GM23338 (cell line): ENCODE measurements around the gene MRPL52. TPM values are rescaled to one million over a fixed set of nuclear protein-coding genes. Genes with fewer than 3 reads are reported as not detected.

Source experiments
- ATAC-seq: fragments of 200-7000 bp; cut with Tn5 transposase; 3 replicates; pipeline ENCODE4 v1.9.1; 2020
- DNase-seq: peaks from one replicate; pipeline ENCODE4 v3.0.0-alpha.2; 2015; ENCODE audit warnings: low spot score
- H2AFZ ChIP-seq: fragments of 200-600 bp; sonication (generic); 2 replicates; pipeline ENCODE4 v1.8.0; 2016; ENCODE audit warnings: antibody characterized with exemption, mild to moderate bottlenecking, moderate library complexity
- H3F3A ChIP-seq: fragments of 200-600 bp; sonication (generic); replicated peaks from 2 replicates; pipeline ENCODE4 v1.8.0; 2017; ENCODE audit warnings: antibody characterized with exemption, mixed run types, low read depth
- H3K27ac ChIP-seq: fragments of 200-600 bp; sonication (generic); 2 replicates; pipeline ENCODE4 v1.6.1; 2016; ENCODE audit warnings: low read depth
- H3K27me3 ChIP-seq: fragments of 200-600 bp; sonication (generic); 2 replicates; pipeline ENCODE4 v1.8.0; 2016; ENCODE audit warnings: mild to moderate bottlenecking, mixed run types, moderate library complexity; ENCODE audit not compliant: insufficient read depth
- H3K36me3 ChIP-seq: fragments of 200-600 bp; sonication (generic); 2 replicates; pipeline ENCODE4 v1.8.0; 2016; ENCODE audit warnings: mild to moderate bottlenecking; ENCODE audit not compliant: insufficient read depth
- H3K4me1 ChIP-seq: fragments of 200-600 bp; sonication (generic); 2 replicates; pipeline ENCODE4 v1.8.0; 2016; ENCODE audit warnings: mild to moderate bottlenecking, moderate library complexity; ENCODE audit not compliant: insufficient read depth
- H3K4me2 ChIP-seq: fragments of 200-600 bp; sonication (generic); 2 replicates; pipeline ENCODE4 v1.7.1; 2017; ENCODE audit warnings: mixed run types
- H3K4me3 ChIP-seq: fragments of 200-600 bp; sonication (generic); 2 replicates; pipeline ENCODE4 v1.6.1; 2016; ENCODE audit warnings: mixed run types
- H3K79me2 ChIP-seq: fragments of 200-600 bp; sonication (generic); replicated peaks from 2 replicates; pipeline ENCODE4 v1.8.0; 2017; ENCODE audit warnings: mild to moderate bottlenecking; ENCODE audit not compliant: insufficient read depth
- H3K9me2 ChIP-seq: fragments of 200-600 bp; sonication (generic); 2 replicates; pipeline ENCODE4 v1.8.0; 2017; ENCODE audit not compliant: insufficient read depth
- H4K20me1 ChIP-seq: fragments of 200-600 bp; sonication (generic); replicated peaks from 2 replicates; pipeline ENCODE4 v1.8.0; 2017; ENCODE audit warnings: mild to moderate bottlenecking; ENCODE audit not compliant: insufficient read depth
- H3K27ac Mint-ChIP-seq: 2 replicates; pipeline ENCODE4 v1.8.0; 2020; ENCODE audit warnings: inconsistent platforms, mild to moderate bottlenecking, moderate library complexity, mixed read lengths
- H3K27me3 Mint-ChIP-seq: 3 replicates; pipeline ENCODE4 v1.8.0; 2022; ENCODE audit warnings: low read depth, mild to moderate bottlenecking, moderate library complexity, mixed read lengths, inconsistent platforms; ENCODE audit not compliant: insufficient read depth, poor library complexity
- H3K36me3 Mint-ChIP-seq: 3 replicates; pipeline ENCODE4 v1.8.0; 2021; ENCODE audit warnings: low read depth, mild to moderate bottlenecking, inconsistent platforms, moderate library complexity, mixed read lengths
- H3K4me1 Mint-ChIP-seq: 3 replicates; pipeline ENCODE4 v1.8.0; 2020; ENCODE audit warnings: mild to moderate bottlenecking, inconsistent platforms, mixed read lengths
- H3K4me3 Mint-ChIP-seq: 3 replicates; pipeline ENCODE4 v1.8.0; 2021; ENCODE audit warnings: moderate library complexity, mild to moderate bottlenecking, inconsistent platforms, mixed read lengths
- H3K9me3 Mint-ChIP-seq: 3 replicates; pipeline ENCODE4 v1.8.0; 2020; ENCODE audit warnings: moderate library complexity, mild to moderate bottlenecking, inconsistent platforms, mixed read lengths
- CREB1 ChIP-seq: fragments of 250-450 bp; sonication (Bioruptor Pico); IDR thresholded peaks from 2 replicates; pipeline ENCODE4 v1.5.0; 2020; ENCODE audit warnings: low read depth, mild to moderate bottlenecking, moderate library complexity
- CTCF ChIP-seq, 2 experiments: fragments of 200-600 bp in 1 of 2; sonication (generic) in 1 of 2; conservative IDR thresholded peaks; 2 replicates each; pipeline versions ENCODE4 v1.5.1 to v1.6.1; 2016 to 2017; ENCODE audit warnings: antibody characterized with exemption in 2 of 2, low read depth in 2 of 2, mild to moderate bottlenecking in 2 of 2, moderate library complexity in 1 of 2
- ETS1 ChIP-seq: IDR thresholded peaks from 2 replicates; pipeline ENCODE4 v1.6.1; 2016; ENCODE audit warnings: antibody characterized with exemption
- EZH2 ChIP-seq: fragments of 200-600 bp; sonication (generic); IDR thresholded peaks from one replicate; pipeline ENCODE4 v1.8.0; 2017; ENCODE audit warnings: antibody characterized with exemption, mild to moderate bottlenecking, low read depth; ENCODE audit not compliant: unreplicated experiment
- EZH2phosphoT487 ChIP-seq: fragments of 200-600 bp; sonication (generic); IDR thresholded peaks from one replicate; pipeline ENCODE4 v1.8.1; 2018; ENCODE audit warnings: antibody characterized with exemption; ENCODE audit not compliant: unreplicated experiment
- JUNB ChIP-seq: IDR thresholded peaks from one replicate; pipeline ENCODE4 v1.6.1; 2016; ENCODE audit warnings: antibody characterized with exemption; ENCODE audit not compliant: unreplicated experiment
- NANOG ChIP-seq: IDR thresholded peaks from 2 replicates; pipeline ENCODE4 v1.6.1; 2016; ENCODE audit warnings: antibody characterized with exemption, borderline replicate concordance
- POLR2AphosphoS5 ChIP-seq: IDR thresholded peaks from 2 replicates; pipeline ENCODE4 v1.6.1; 2016; ENCODE audit warnings: antibody characterized with exemption, low read depth
- ZNF114 ChIP-seq: fragments of 250-450 bp; sonication (Bioruptor Pico); IDR thresholded peaks from 2 replicates; pipeline ENCODE4 v1.5.0; 2020; ENCODE audit warnings: mild to moderate bottlenecking, moderate library complexity
- ZNF331 ChIP-seq: fragments of 250-450 bp; sonication (Bioruptor Pico); IDR thresholded peaks from 2 replicates; pipeline ENCODE4 v1.5.0; 2020; ENCODE audit warnings: low read depth, mild to moderate bottlenecking, moderate library complexity
- polyA plus RNA-seq: library from polyadenylated mRNA; unstranded; fragments of >200 nt; fragmentation: Nextera tagmentation; extraction: Ambion mirVana; gene quantifications from 2 replicates; pipeline ENCODE4 v1.2.1, GENCODE V29; 2016
- total RNA-seq: library from RNA; depleted of rRNA; stranded (reverse); fragments of >200 nt; shearing (Covaris generic); gene quantifications from 2 replicates; pipeline ENCODE4 v1.2.3, GENCODE V29; 2014
- TF ChIP-seq, protein P1 (sequence below): IDR thresholded peaks from one replicate; pipeline ENCODE4 v1.6.1; 2018; ENCODE audit warnings: antibody characterized with exemption; ENCODE audit not compliant: unreplicated experiment
- TF ChIP-seq, protein P2 (sequence below): fragments of 250-450 bp; sonication (Bioruptor Pico); IDR thresholded peaks from 2 replicates; pipeline ENCODE4 v1.5.0; 2020; ENCODE audit warnings: mild to moderate bottlenecking, moderate library complexity

MRPL52 gene
- total and polyA plus RNA-seq, 2 experiments from 2014 or later = 131 to 617 TPM

DNA sequence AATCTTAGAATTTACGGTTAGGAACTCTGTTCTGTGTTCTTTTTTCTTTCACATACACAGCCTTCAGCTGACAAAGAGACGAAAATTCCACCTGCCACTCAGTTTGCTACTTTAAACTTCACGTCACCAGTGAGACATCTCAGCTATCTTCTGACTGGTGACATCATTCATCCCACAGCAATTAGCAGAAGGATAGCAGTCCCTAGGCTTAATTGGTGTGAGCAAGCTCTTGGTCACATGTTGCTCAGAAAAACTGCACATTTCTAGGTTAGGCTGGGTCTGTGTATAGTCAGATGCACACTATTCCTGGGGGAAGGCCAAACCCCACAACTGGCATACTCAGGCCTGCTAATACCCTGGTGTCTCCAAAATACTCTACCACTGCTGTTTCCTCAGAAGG, 38.4 kb upstream of the MRPL52 start:
- H3K27me3 Mint-ChIP-seq = peaks cover 5% of the 10 kb centered on the region
- Histone ChIP-seq H3K27me3 (no peaks in the 10 kb centered on the region), H3K27ac (no peak overlapping the region), H3K4me3 (no peak overlapping the region), H3K9me2 (0 out of 2 replicates have a peak, but pooled peaks cover 6% of the 10 kb centered on the region), H2AFZ (no peak overlapping the region), H3K36me3 (no peaks in the 10 kb centered on the region), H3K4me1 (peaks cover 3% of the 10 kb centered on the region; the same call in 1 of the 2 replicates), H4K20me1 (no peaks in the 10 kb centered on the region), H3F3A (no peaks in the 10 kb centered on the region), H3K79me2 (no peaks in the 10 kb centered on the region), H3K4me2 (no peak overlapping the region)
- TF ChIP-seq ETS1 (no peak), CTCF (conservative IDR thresholded peaks at IDR 0.05; ENCODE audit: low read depth in 2 of 2) (no peak), ZNF331 (CRISPR knock-in tag) (no peak), EZH2 (no peak), ZNF114 (CRISPR knock-in tag) (no peak), CREB1 (CRISPR knock-in tag) (no peak), POLR2AphosphoS5 (no peak), NANOG (no peak), JUNB (no peak), EZH2phosphoT487 (no peak)
- TF ChIP-seq, protein P1, sequence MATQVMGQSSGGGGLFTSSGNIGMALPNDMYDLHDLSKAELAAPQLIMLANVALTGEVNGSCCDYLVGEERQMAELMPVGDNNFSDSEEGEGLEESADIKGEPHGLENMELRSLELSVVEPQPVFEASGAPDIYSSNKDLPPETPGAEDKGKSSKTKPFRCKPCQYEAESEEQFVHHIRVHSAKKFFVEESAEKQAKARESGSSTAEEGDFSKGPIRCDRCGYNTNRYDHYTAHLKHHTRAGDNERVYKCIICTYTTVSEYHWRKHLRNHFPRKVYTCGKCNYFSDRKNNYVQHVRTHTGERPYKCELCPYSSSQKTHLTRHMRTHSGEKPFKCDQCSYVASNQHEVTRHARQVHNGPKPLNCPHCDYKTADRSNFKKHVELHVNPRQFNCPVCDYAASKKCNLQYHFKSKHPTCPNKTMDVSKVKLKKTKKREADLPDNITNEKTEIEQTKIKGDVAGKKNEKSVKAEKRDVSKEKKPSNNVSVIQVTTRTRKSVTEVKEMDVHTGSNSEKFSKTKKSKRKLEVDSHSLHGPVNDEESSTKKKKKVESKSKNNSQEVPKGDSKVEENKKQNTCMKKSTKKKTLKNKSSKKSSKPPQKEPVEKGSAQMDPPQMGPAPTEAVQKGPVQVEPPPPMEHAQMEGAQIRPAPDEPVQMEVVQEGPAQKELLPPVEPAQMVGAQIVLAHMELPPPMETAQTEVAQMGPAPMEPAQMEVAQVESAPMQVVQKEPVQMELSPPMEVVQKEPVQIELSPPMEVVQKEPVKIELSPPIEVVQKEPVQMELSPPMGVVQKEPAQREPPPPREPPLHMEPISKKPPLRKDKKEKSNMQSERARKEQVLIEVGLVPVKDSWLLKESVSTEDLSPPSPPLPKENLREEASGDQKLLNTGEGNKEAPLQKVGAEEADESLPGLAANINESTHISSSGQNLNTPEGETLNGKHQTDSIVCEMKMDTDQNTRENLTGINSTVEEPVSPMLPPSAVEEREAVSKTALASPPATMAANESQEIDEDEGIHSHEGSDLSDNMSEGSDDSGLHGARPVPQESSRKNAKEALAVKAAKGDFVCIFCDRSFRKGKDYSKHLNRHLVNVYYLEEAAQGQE = no peak
- TF ChIP-seq, protein P2, sequence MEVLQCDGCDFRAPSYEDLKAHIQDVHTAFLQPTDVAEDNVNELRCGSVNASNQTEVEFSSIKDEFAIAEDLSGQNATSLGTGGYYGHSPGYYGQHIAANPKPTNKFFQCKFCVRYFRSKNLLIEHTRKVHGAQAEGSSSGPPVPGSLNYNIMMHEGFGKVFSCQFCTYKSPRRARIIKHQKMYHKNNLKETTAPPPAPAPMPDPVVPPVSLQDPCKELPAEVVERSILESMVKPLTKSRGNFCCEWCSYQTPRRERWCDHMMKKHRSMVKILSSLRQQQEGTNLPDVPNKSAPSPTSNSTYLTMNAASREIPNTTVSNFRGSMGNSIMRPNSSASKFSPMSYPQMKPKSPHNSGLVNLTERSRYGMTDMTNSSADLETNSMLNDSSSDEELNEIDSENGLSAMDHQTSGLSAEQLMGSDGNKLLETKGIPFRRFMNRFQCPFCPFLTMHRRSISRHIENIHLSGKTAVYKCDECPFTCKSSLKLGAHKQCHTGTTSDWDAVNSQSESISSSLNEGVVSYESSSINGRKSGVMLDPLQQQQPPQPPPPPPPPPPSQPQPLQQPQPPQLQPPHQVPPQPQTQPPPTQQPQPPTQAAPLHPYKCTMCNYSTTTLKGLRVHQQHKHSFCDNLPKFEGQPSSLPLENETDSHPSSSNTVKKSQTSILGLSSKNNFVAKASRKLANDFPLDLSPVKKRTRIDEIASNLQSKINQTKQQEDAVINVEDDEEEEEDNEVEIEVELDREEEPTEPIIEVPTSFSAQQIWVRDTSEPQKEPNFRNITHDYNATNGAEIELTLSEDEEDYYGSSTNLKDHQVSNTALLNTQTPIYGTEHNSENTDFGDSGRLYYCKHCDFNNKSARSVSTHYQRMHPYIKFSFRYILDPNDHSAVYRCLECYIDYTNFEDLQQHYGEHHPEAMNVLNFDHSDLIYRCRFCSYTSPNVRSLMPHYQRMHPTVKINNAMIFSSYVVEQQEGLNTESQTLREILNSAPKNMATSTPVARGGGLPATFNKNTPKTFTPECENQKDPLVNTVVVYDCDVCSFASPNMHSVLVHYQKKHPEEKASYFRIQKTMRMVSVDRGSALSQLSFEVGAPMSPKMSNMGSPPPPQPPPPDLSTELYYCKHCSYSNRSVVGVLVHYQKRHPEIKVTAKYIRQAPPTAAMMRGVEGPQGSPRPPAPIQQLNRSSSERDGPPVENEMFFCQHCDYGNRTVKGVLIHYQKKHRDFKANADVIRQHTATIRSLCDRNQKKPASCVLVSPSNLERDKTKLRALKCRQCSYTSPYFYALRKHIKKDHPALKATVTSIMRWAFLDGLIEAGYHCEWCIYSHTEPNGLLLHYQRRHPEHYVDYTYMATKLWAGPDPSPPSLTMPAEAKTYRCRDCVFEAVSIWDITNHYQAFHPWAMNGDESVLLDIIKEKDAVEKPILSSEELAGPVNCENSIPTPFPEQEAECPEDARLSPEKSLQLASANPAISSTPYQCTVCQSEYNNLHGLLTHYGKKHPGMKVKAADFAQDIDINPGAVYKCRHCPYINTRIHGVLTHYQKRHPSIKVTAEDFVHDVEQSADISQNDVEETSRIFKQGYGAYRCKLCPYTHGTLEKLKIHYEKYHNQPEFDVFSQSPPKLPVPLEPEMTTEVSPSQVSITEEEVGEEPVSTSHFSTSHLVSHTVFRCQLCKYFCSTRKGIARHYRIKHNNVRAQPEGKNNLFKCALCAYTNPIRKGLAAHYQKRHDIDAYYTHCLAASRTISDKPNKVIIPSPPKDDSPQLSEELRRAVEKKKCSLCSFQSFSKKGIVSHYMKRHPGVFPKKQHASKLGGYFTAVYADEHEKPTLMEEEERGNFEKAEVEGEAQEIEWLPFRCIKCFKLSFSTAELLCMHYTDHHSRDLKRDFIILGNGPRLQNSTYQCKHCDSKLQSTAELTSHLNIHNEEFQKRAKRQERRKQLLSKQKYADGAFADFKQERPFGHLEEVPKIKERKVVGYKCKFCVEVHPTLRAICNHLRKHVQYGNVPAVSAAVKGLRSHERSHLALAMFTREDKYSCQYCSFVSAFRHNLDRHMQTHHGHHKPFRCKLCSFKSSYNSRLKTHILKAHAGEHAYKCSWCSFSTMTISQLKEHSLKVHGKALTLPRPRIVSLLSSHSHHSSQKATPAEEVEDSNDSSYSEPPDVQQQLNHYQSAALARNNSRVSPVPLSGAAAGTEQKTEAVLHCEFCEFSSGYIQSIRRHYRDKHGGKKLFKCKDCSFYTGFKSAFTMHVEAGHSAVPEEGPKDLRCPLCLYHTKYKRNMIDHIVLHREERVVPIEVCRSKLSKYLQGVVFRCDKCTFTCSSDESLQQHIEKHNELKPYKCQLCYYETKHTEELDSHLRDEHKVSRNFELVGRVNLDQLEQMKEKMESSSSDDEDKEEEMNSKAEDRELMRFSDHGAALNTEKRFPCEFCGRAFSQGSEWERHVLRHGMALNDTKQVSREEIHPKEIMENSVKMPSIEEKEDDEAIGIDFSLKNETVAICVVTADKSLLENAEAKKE (CRISPR knock-in tag) = no peak
- H3K36me3 Mint-ChIP-seq = peaks cover 4% of the 10 kb centered on the region
- DNase-seq (no peak), ATAC-seq (no peak)
- H3K4me1 Mint-ChIP-seq = peaks cover 3% of the 10 kb centered on the region
- H3K9me3 Mint-ChIP-seq = peaks cover 5% of the 10 kb centered on the region; the same call in 2 of the 3 replicates
- H3K27ac Mint-ChIP-seq = no peak overlapping the region
- H3K4me3 Mint-ChIP-seq = no peak overlapping the region
